H1 (cell line): ENCODE data around the gene RAB3C. TPM values are rescaled to one million over a fixed set of nuclear protein-coding genes. Genes with fewer than 3 reads are reported as not detected.

Experiments used
- CTCF ChIA-PET: fragments of 300-600 bp; sonication (Branson Sonifier 250); formaldehyde crosslinking; loops from one replicate; lab custom pipeline; 2021; ENCODE audit not compliant: partially characterized antibody; lab: Charles Lee
- POLR2A ChIA-PET: fragments of 300-600 bp; sonication (Branson Sonifier 250); formaldehyde crosslinking; loops from one replicate; lab custom pipeline; 2021; ENCODE audit warnings: inconsistent platforms; ENCODE audit not compliant: partially characterized antibody; lab: Charles Lee
- DNase-seq, 2 experiments: peaks; one replicate each; pipeline versions ENCODE4 v3.0.0 to v3.0.0-alpha.2; 2010 to 2022; ENCODE audit warnings: low spot score in 2 of 2, low read depth in 1 of 2, mixed read lengths in 1 of 2
- FAIRE-seq: peaks from 2 replicates; lab custom pipeline; 2011; peaks lifted over from hg19 to GRCh38; lab: Jason Lieb, UNC
- H2AFZ ChIP-seq: 2 replicates; pipeline ENCODE4 v1.8.1; 2012; ENCODE audit warnings: low read length, inconsistent platforms
- H2AK5ac ChIP-seq: 2 replicates; pipeline ENCODE4 v1.6.1; 2013; ENCODE audit warnings: low read depth, low read length
- H2BK120ac ChIP-seq: replicated peaks from 2 replicates; pipeline ENCODE3; 2013; ENCODE audit warnings: low read depth, low read length, inconsistent platforms
- H2BK12ac ChIP-seq: 2 replicates; pipeline ENCODE4 v1.6.1; 2013; ENCODE audit warnings: low read depth, low read length
- H2BK15ac ChIP-seq: 2 replicates; pipeline ENCODE4 v1.6.1; 2013; ENCODE audit warnings: low read length
- H2BK20ac ChIP-seq: 2 replicates; pipeline ENCODE4 v1.6.1; 2013; ENCODE audit warnings: low read length
- H2BK5ac ChIP-seq: 2 replicates; pipeline ENCODE4 v1.6.1; 2013; ENCODE audit warnings: low read depth, low read length
- H3K14ac ChIP-seq: 2 replicates; pipeline ENCODE4 v1.6.1; 2013; ENCODE audit warnings: inconsistent platforms; ENCODE audit not compliant: insufficient read length
- H3K18ac ChIP-seq: 2 replicates; pipeline ENCODE4 v1.6.1; 2013; ENCODE audit warnings: low read length; ENCODE audit errors: extremely low read depth
- H3K23ac ChIP-seq: 2 replicates; pipeline ENCODE4 v1.6.1; 2013; ENCODE audit warnings: inconsistent platforms; ENCODE audit not compliant: insufficient read length
- H3K23me2 ChIP-seq: 2 replicates; pipeline ENCODE4 v1.6.1; 2013; ENCODE audit warnings: low read depth, low read length
- H3K27ac ChIP-seq: 2 replicates; pipeline ENCODE4 v1.6.1; 2011; ENCODE audit warnings: low read depth, low read length, inconsistent platforms
- H3K27me3 ChIP-seq, 4 experiments: replicated peaks in 1 of 4; 1 replicate in 1 of 4; 2 replicates in 3 of 4; pipeline versions ENCODE4 v1.6.1 to v1.8.1; 2011 to 2013; ENCODE audit warnings: low read length in 3 of 4, mild to moderate bottlenecking in 3 of 4, inconsistent platforms in 2 of 4, mixed read lengths in 2 of 4, moderate library complexity in 1 of 4; ENCODE audit not compliant: control insufficient read depth in 3 of 4, insufficient read depth in 3 of 4; ENCODE audit errors: extremely low read depth in 1 of 4
- H3K36me3 ChIP-seq, 4 experiments: 2 replicates each; pipeline versions ENCODE4 v1.6.1 to v1.8.1; 2011 to 2013; ENCODE audit warnings: mild to moderate bottlenecking in 4 of 4, low read length in 3 of 4, moderate library complexity in 2 of 4, control low read depth in 1 of 4, inconsistent platforms in 1 of 4; ENCODE audit not compliant: insufficient read depth in 4 of 4, control insufficient read depth in 2 of 4
- H3K4ac ChIP-seq: replicated peaks from 2 replicates; pipeline ENCODE3; 2013; ENCODE audit warnings: low read length, low read depth, mixed read lengths, inconsistent platforms; ENCODE audit not compliant: insufficient read length
- H3K4me1 ChIP-seq, 4 experiments: replicated peaks in 1 of 4; 1 replicate in 1 of 4; 2 replicates in 3 of 4; pipeline versions ENCODE4 v1.6.1 to v1.8.1; 2011 to 2013; ENCODE audit warnings: low read length in 3 of 4, inconsistent platforms in 2 of 4, mixed read lengths in 1 of 4; ENCODE audit not compliant: insufficient read depth in 4 of 4, control insufficient read depth in 3 of 4
- H3K4me2 ChIP-seq, 2 experiments: 2 replicates each; pipeline versions ENCODE4 v1.6.1 to v1.8.1; 2011 to 2013; ENCODE audit warnings: low read depth in 2 of 2, low read length in 2 of 2, control low read depth in 1 of 2, inconsistent platforms in 1 of 2, mild to moderate bottlenecking in 1 of 2; ENCODE audit not compliant: insufficient read depth in 1 of 2
- H3K4me3 ChIP-seq, 4 experiments: fragments of 200-600, 300-600 bp in 1 of 4; sonication (generic), shearing (Covaris generic), sonication (Bioruptor Twin) in 1 of 4; 2 replicates each; pipeline versions ENCODE4 v1.5.1 to v1.8.1; 2011 to 2016; ENCODE audit warnings: low read length in 4 of 4, low read depth in 3 of 4, control low read depth in 2 of 4, inconsistent platforms in 2 of 4, mild to moderate bottlenecking in 2 of 4, mixed read lengths in 1 of 4, moderate library complexity in 1 of 4; ENCODE audit not compliant: insufficient read depth in 2 of 4; ENCODE audit errors: extremely low read depth in 1 of 4
- H3K56ac ChIP-seq: replicated peaks from 2 replicates; pipeline ENCODE3; 2013; ENCODE audit warnings: low read depth, mild to moderate bottlenecking, mixed read lengths, low read length, inconsistent platforms; ENCODE audit not compliant: insufficient read length
- H3K79me1 ChIP-seq: 2 replicates; pipeline ENCODE4 v1.6.1; 2013; ENCODE audit warnings: low read depth, low read length, control low read depth
- H3K79me2 ChIP-seq, 2 experiments: 2 replicates each; pipeline versions ENCODE4 v1.6.1 to v1.8.1; 2012 to 2013; ENCODE audit warnings: low read length in 2 of 2, mild to moderate bottlenecking in 2 of 2, inconsistent platforms in 1 of 2; ENCODE audit not compliant: insufficient read depth in 2 of 2, control insufficient read depth in 1 of 2
- H3K9ac ChIP-seq, 4 experiments: replicated peaks in 1 of 4; 1 replicate in 1 of 4; 2 replicates in 3 of 4; pipeline versions ENCODE4 v1.6.1 to v1.8.1; 2011 to 2013; ENCODE audit warnings: low read depth in 3 of 4, low read length in 3 of 4, control low read depth in 2 of 4, mild to moderate bottlenecking in 2 of 4, moderate library complexity in 2 of 4, inconsistent platforms in 1 of 4; ENCODE audit errors: extremely low read depth in 1 of 4
- H3K9me3 ChIP-seq, 2 experiments: 2 replicates each; pipeline versions ENCODE4 v1.6.1 to v1.8.1; 2012 to 2013; ENCODE audit warnings: mild to moderate bottlenecking in 2 of 2, moderate library complexity in 2 of 2, control low read depth in 1 of 2, inconsistent platforms in 1 of 2, low read depth in 1 of 2, low read length in 1 of 2, mixed read lengths in 1 of 2; ENCODE audit not compliant: insufficient read depth in 2 of 2
- H4K20me1 ChIP-seq, 2 experiments: replicated peaks in 1 of 2; 2 replicates each; pipeline versions ENCODE3 to v1.8.1; 2011 to 2013; ENCODE audit warnings: inconsistent platforms in 2 of 2, low read length in 2 of 2, mild to moderate bottlenecking in 1 of 2; ENCODE audit not compliant: insufficient read depth in 2 of 2, control insufficient read depth in 1 of 2
- H4K5ac ChIP-seq: 2 replicates; pipeline ENCODE4 v1.6.1; 2013; ENCODE audit warnings: low read length, low read depth, mixed read lengths, inconsistent platforms; ENCODE audit not compliant: insufficient read length
- H4K8ac ChIP-seq: 2 replicates; pipeline ENCODE4 v1.8.0; 2013; ENCODE audit warnings: mild to moderate bottlenecking, moderate library complexity, low read length, inconsistent platforms; ENCODE audit not compliant: insufficient read depth; ENCODE audit errors: extremely low read depth
- H4K91ac ChIP-seq: replicated peaks from 2 replicates; pipeline ENCODE3; 2013; ENCODE audit warnings: low read length, mixed read lengths, inconsistent platforms; ENCODE audit not compliant: insufficient read length
- ATF2 ChIP-seq: IDR thresholded peaks from 2 replicates; pipeline ENCODE4 v1.6.1; 2012; ENCODE audit warnings: low read length, inconsistent platforms
- ATF3 ChIP-seq: IDR thresholded peaks from 2 replicates; pipeline ENCODE4 v1.6.1; 2011; ENCODE audit warnings: low read depth, mild to moderate bottlenecking, low read length; ENCODE audit not compliant: insufficient read depth
- BACH1 ChIP-seq: IDR thresholded peaks from 2 replicates; pipeline ENCODE4 v1.6.1; 2012; ENCODE audit warnings: low read length, improper control_type of control experiment
- CHD1 ChIP-seq: IDR thresholded peaks from 2 replicates; pipeline ENCODE4 v1.6.1; 2012; ENCODE audit warnings: low read depth, low read length, improper control_type of control experiment
- EZH2 ChIP-seq: fragments of 200-600 bp; sonication (generic); IDR thresholded peaks from 2 replicates; pipeline ENCODE4 v1.7.1; 2012; ENCODE audit warnings: low read depth, mild to moderate bottlenecking, moderate library complexity, low read length, inconsistent platforms; ENCODE audit not compliant: severe bottlenecking
- FOSL1 ChIP-seq: IDR thresholded peaks from 2 replicates; pipeline ENCODE4 v1.6.1; 2011; ENCODE audit warnings: mild to moderate bottlenecking, low read depth, low read length, moderate library complexity; ENCODE audit not compliant: insufficient read depth
- GABPA ChIP-seq: IDR thresholded peaks from 2 replicates; pipeline ENCODE4 v1.6.1; 2011; ENCODE audit warnings: mild to moderate bottlenecking, low read length, moderate library complexity, borderline replicate concordance; ENCODE audit not compliant: insufficient read depth
- JUND ChIP-seq: IDR thresholded peaks from 2 replicates; pipeline ENCODE4 v1.6.1; 2011; ENCODE audit warnings: mild to moderate bottlenecking, improper control_type of control experiment, low read length
- KDM5A ChIP-seq: fragments of 200-600 bp; IDR thresholded peaks from 2 replicates; pipeline ENCODE4 v1.7.1; 2012; ENCODE audit warnings: mild to moderate bottlenecking, low read length, inconsistent platforms, mixed read lengths
- RFX5 ChIP-seq: IDR thresholded peaks from 2 replicates; pipeline ENCODE4 v1.6.1; 2011; ENCODE audit warnings: low read depth, low read length, improper control_type of control experiment, borderline replicate concordance
- SIN3A ChIP-seq, 2 experiments: IDR thresholded peaks in 1 of 2; conservative IDR thresholded peaks in 1 of 2; 2 replicates each; pipeline ENCODE4 v1.6.1; 2011 to 2012; ENCODE audit warnings: low read length in 2 of 2, improper control_type of control experiment in 1 of 2, low read depth in 1 of 2, mild to moderate bottlenecking in 1 of 2
- WGBS, 2 experiments: shearing (Covaris generic) in 1 of 2; methylation state at CpG; one replicate each; pipeline versions ENCODE4 v1.1.6 to v1.1.7; 2013 to 2015; ENCODE audit warnings: low lambda C conversion rate in 2 of 2, mixed read lengths in 2 of 2, inconsistent platforms in 1 of 2, low coverage in 1 of 2, missing lambda C conversion rate in 1 of 2; ENCODE audit not compliant: insufficient replicate concordance in 2 of 2, insufficient coverage in 1 of 2, insufficient read length in 1 of 2; ENCODE audit errors: extremely low coverage in 1 of 2, missing lambda C conversion rate in 1 of 2; 5-methylcytosine and 5-hydroxymethylcytosine counted together
- polyA plus RNA-seq, 7 experiments: library from polyadenylated mRNA; depleted of rRNA in 3 of 7; stranded (reverse) in 5 of 7; unstranded in 2 of 7; fragments of >200 nt in 5 of 7; fragments of 200-250 nt in 2 of 7; gene quantifications; 1 replicate in 5 of 7; 2 replicates in 1 of 7; 4 replicates in 1 of 7; pipeline versions ENCODE4 v1.2.1 to v1.2.3, GENCODE V29; 2011 to 2013; ENCODE audit warnings: missing spikeins in 2 of 7, mixed read lengths in 2 of 7
- total RNA-seq: library from RNA; stranded (reverse); fragmentation: NEBNext Ultra II Directional; extraction: Animal tissue kit (Norgen Biotek cat#: 25700); gene quantifications from 2 replicates; pipeline ENCODE4 v1.2.1, GENCODE V29; 2021

The RAB3C gene
- total and polyA plus RNA-seq, 2 of the 8 experiments (the other 6 are each of a cell fraction or from before 2014, with no cell fraction given): 14.7 to 18.3 TPM

- CTCF ChIA-PET: interaction anchor here (0.7 kb wide), 1 partner anchor 131 kb away, joined by 3 read pairs; no protein-coding TSS in a partner anchor
- no peak for TF ChIP-seq EZH2
- TF ChIP-seq BACH1: no peak
- no peak for TF ChIP-seq RFX5
- TF ChIP-seq ATF2: no peak
- no peak for TF ChIP-seq KDM5A
- TF ChIP-seq CHD1: no peak
- no peak for TF ChIP-seq ATF3
- no peak for TF ChIP-seq SIN3A (conservative IDR thresholded peaks at IDR 0.05 in 1 of 2, IDR thresholded peaks at IDR 0.05 in 1 of 2; ENCODE audit: low read depth in 1 of 2, low read length in 2 of 2)
- no peak for TF ChIP-seq FOSL1
- no peak for TF ChIP-seq JUND
- TF ChIP-seq GABPA: no peak
These were observed 203.9 kb downstream of the RAB3C start for GRCh38 chr5:58786711-58787303.

More at GRCh38 chr5:58786711-58787303, 203.9 kb downstream of the RAB3C start:
- Histone ChIP-seq H3K27ac (no peak overlapping the region), H3K9me3 (no peaks in the 10 kb centered on the region), H3K23me2 (no peaks in the 10 kb centered on the region), H2BK12ac (no peak overlapping the region), H4K20me1 (no peaks in the 10 kb centered on the region), H3K14ac (no peak overlapping the region), H3K9ac (no peak overlapping the region), H3K23ac (no peak overlapping the region), H3K4me3 (no peak overlapping the region), H3K27me3 (no peaks in the 10 kb centered on the region), H2BK5ac (no peak overlapping the region), H2BK20ac (no peak overlapping the region), H3K79me2 (no peaks in the 10 kb centered on the region), H3K18ac (no peak overlapping the region), H4K5ac (no peak overlapping the region), H3K56ac (no peak overlapping the region), H2AFZ (no peak overlapping the region), H2BK15ac (no peak overlapping the region), H3K4me2 (no peak overlapping the region), H3K36me3 (no peaks in the 10 kb centered on the region), H2AK5ac (no peak overlapping the region), H3K4ac (no peak overlapping the region), H4K8ac (no peak overlapping the region), H4K91ac (no peak overlapping the region), H3K4me1 (peaks cover 0 to 7% (median 2%) of the 10 kb centered on the region in 4 experiments; a peak in 1 of 7 replicates), H3K79me1 (no peaks in the 10 kb centered on the region), H2BK120ac (no peak overlapping the region)
- FAIRE-seq (no peak), DNase-seq (no peak)
- WGBS, 2 experiments: 93% methylated on average over 21 of the region's 21 CpGs; no CpG with 5 or more reads in 1 of the 2 experiments
- POLR2A ChIA-PET: no interaction called here
